Measurements from ENCODE around the gene SIM1. TPM values are rescaled to one million over a fixed set of nuclear protein-coding genes. Genes with fewer than 3 reads are reported as not detected.

SIM1 gene, protein sequence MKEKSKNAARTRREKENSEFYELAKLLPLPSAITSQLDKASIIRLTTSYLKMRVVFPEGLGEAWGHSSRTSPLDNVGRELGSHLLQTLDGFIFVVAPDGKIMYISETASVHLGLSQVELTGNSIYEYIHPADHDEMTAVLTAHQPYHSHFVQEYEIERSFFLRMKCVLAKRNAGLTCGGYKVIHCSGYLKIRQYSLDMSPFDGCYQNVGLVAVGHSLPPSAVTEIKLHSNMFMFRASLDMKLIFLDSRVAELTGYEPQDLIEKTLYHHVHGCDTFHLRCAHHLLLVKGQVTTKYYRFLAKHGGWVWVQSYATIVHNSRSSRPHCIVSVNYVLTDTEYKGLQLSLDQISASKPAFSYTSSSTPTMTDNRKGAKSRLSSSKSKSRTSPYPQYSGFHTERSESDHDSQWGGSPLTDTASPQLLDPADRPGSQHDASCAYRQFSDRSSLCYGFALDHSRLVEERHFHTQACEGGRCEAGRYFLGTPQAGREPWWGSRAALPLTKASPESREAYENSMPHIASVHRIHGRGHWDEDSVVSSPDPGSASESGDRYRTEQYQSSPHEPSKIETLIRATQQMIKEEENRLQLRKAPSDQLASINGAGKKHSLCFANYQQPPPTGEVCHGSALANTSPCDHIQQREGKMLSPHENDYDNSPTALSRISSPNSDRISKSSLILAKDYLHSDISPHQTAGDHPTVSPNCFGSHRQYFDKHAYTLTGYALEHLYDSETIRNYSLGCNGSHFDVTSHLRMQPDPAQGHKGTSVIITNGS
- 5.3 TPM for polyA plus RNA-seq (2013, experiment 1 of 2; ENCODE audit: insufficient read length)
- 5.3 TPM for polyA plus RNA-seq (2013, experiment 2 of 2; ENCODE audit: insufficient read length)

DNA sequence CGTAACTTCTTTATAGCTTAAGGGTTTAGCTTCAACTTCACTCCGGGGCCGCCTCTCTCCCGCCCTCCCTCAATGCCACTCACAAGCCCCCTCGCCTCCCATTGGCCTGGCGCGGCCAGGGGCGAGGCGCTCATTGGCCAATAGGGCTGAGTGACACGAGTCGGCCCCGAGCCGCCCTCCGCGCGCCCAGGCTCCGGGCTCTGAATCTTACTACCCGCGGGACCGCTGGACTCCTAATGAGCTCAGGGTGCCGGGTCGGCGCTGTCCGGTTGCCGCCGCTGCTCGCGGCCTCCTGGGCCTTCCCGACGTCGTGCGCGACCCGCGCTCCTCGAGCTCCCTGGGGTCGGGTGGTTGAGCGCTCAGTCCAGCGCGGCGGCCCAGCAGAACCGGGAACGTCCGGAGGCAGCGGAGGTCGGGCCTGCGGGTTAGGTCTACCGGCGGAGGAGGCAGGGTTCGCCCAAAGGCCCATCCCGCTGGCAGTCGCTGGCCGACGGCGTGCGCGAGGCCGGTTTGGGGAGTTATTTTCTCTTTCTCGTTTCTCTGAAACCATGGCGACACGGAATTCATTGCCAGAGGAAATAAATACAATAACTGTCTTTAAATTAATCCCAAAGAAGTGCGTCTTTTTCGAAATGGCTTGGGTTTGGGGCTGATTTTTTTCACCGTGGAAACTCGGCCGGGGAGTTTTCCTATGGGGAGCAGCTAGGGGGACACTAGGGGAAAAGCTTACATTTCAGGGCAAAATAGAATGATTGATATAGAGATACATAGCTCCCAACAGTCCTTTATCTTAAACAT, at the start of gene SIM1:
TSS of gene SIM1 (minus strand) at position 19 of the 798 bp plus-strand sequence. CDS start 1,453 bp downstream, outside the sequence.
- peak; percentile 97 for DNase-seq

DNA sequence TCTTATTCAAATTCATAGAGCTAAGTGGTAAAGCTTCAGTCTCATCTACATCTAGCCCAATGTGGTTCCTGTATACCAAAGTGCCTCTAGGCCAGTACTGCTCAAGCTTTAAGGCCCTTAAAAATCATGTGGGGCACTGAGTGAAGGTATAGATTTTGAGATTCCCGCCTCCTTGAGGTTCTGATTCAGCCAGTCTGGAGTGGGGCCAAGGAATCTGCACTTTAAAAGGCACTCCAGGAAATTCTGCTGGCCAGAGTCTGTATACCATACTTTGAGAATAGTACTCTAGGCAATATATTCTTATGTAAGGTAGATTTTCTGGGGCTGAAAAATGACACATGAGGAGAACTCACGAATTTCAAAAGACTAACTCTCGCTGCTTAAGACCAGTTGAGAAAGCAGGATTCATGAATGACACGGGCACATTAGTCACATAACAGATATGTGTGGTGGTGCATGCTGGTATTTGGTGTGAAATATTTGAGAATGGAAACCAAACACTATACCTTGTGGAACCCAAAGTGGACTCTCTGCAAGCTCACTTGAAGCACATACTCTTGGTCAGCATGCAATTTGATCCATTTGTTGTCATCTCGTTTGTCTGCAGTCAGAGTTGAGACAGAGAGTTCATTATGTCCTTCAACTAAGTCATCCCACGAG, 47.6 kb upstream of the SIM1 start:
- peak; percentile 73 for DNase-seq

DNA sequence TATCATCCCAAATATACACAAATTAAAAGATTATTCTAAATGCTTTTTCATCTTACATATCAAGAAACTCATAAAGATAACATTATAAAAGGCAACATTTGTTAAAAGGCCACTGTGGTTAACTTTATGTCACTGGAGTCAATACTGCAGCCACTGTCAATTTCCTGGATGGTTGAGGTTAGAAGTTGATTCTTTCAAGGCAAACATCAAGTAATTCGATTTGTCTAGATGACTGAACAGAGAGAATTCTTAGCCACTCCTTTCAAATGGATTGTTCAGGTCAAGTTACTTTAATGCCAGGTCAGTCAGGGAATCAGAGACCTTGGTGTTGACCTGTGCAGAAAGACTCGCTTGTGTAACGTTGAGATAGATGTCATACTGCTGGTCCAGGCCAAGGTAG, 44.4 kb upstream of the SIM1 start:
- no peak for DNase-seq

DNA sequence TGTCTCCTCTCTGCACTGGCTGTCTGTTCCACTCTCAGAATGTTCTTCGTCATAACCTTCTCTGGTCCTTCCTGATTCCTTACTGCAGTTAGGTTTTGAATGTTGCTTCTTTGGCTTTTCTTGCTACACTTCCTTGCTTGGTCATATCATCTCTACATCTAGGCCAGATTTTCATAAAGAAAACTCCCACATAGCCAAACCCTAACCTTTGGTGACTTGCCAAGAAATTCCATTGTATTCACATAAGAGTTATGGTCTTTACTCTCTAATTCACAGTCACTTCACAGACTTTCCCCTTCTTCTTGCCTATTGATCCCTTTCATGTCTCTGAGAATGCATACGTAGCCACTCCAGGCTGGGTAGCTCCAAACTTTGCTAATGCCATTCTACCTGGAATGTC, 41.9 kb upstream of the SIM1 start:
- peak; percentile 82 for DNase-seq

DNA sequence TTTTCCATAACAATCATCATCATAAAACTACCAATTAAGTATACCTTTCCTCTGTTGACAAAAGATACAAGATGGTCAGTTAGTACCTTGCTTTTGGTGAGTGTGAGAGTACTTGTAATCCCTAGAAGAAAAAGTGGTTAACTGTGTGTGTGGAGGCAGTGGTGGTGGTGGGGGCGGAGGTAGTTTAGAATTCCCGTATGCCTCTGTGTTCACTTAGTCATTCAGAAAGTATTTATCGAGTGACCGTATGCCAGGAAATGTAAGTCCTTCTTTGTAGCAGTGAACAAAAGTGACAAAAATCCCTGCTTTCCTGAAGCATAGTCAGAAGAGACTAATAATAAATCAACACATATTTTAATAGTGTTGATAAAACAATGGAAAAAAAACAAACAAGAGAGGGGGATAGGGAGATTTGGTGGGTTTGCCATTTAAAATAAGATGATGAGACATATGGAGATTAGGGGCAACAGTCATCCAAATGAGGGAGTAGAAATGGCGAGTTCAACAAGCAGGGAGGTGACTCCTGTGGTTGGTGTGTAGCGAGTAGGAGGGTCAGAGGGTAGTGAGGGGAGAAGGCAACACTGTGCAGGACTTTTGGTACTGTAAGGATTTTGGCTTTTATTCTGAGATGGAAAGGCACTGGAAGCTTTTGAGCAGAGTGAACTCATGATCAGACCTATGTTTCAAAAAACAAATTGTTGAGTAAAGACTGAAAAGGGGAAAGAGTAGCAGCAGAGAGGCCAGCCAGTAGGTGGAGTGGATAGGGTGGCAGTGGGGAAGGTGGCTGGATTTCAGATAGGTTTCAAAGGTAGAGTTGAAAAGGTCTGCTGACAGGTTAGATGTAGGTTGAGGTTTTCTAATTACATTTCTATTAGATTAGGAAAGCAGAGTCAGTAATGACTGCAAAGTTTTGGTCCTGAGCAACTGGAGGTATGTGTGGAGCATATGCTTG, 40.3 kb upstream of the SIM1 start:
- peak; percentile 88 for DNase-seq

DNA sequence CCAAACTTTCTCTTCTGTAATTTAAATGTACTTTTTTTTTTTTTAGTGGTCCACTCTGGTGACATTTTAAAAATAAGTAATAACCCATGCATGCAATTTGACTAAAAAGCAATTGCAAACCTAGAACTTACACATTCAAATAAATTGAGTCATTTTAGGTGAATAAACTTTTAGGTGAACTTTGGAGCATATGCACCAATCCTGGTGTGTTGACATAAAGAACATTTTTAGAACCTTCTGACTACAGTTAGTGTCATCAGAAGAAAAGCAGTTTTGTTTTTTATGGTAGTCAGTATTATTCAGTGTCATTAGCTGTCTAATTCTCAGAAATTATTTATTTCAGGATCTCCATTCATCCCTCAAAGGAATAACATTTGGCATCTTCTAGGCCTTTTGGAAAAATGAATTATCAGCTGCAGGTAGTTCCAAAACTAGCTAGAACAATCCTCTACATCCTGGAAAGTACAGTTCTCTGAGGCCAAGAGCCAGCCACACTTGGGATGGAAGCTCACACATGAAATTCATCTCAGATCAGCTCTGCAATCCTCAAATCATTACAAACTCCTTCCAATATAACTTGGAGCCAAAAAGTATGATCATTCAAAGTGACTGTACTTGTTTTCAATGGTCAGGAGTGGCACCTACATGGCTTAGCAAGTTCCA, 38.5 kb upstream of the SIM1 start:
- DNase-seq, result no peak

DNA sequence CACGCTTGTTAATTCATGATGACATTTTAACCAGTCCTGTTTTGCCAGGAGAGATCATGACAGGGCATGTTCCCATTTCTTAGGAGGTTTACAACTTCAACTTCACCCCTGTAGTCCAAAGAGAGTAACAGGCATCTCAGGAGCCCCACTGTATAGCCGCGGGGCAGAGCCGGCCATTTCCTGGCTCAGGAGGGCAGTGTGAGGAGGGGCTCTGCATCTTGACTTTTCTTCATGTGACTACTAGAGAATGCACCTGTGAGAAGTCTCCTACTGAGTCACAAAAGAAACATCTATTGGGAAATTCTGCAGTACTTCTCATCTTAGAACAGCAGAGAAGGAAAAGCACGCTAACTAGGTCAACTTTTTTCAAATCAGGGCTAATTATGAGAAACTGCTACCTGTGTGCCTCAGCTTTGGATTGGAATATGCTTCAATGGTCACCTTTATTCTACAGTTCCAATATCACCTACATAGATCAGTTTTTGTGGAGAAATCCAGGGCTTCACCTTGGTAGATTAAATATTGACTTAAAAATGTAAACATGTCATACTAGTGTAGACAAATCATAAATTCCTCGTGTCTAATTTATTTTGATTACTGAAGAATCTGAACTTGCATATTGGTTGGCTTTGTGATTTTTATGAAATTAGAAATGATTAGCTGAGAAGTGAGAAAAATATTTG, 28.6 kb upstream of the SIM1 start:
- no peak for DNase-seq

DNA sequence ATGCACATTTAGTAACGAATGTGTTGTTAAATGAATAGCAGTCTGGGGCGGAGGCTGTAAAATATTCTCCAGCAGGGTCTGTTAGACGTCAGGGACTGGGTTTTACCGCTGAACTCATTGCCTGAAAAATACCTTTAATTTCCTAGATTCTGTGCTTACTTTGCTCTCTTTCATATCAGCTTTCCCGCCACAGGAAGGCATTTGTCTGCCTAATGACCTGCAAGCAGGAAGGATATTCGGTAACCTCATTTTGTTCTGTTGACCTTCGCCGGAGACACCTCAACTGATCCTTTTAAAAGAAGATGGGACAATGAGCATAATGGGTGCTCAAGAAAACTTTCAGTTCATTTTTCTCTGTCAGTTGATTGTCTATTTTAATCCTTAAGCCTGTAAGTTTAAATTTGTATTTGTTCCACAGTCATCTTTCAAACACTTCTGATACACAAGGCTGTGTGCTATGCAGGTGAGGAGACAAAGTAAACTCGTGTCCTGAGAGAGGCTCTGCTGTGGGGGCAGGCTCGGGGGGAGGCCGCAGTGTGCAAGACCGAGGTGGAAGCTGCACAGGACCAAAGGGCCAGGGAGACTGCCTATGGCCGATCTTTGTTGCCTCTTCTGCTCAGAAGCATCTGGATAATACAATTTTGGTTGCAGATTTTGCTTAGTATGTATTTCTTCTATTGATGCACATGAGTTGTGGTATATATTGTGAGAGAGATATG, 27.4 kb upstream of the SIM1 start:
- DNase-seq, result no peak

DNA sequence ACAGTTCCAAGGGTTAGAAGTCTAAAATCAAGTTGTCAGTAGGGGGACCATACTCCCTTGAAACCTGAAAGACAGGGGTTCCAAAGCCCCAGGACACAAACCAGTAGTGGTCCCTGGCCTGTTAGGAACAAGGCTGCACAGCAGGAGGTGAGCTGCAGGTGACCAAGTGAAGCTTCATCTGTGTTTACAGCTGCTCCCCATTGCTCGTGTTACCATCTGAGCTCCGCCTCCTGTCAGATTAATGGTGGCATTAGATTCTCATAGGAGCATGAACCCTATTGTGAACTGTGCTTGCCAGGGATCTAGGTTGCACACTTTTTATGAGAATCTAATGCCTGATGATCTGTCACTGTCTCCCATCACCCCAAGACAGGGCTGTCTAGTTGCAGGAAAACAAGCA, 25.3 kb upstream of the SIM1 start:
- no peak for DNase-seq

DNA sequence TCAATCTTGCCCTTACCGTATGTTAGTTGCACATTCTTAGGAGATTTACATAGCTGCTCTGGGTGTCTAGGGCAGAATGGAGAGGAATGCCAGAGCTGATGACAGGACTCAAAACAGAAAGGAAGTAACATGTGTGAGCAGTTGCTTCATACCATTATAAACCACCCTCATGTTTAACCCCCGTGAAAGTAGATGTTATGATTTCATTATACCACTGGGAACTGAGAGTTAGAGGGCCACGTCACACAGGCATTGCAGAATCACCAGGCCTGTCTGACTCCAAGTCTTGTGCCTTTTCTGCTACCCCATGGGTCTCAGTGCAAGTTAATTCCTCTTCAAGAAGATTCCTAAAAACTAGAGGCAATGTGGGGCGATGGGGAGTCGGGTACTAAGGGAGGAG, 23.5 kb upstream of the SIM1 start:
- DNase-seq, result peak; percentile 63

DNA sequence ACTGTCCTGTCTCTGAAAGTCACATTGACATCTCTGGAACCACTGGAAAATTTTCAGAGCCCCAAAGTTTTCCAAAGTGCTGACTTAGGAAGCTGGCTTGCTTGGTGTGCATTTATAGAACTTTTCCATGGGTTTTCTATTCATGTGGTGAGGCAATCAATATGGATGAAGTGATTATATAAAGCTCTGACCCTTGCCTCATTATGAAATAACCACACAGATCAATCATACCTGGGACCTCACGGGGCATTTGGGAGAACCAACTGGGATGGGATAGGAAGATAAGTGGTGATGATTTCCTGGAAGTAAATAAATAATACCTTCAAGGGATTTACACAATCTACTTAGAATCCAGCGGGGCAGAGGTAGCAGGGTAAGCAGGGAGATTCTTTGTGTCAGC, 22.9 kb upstream of the SIM1 start:
- no peak for DNase-seq

DNA sequence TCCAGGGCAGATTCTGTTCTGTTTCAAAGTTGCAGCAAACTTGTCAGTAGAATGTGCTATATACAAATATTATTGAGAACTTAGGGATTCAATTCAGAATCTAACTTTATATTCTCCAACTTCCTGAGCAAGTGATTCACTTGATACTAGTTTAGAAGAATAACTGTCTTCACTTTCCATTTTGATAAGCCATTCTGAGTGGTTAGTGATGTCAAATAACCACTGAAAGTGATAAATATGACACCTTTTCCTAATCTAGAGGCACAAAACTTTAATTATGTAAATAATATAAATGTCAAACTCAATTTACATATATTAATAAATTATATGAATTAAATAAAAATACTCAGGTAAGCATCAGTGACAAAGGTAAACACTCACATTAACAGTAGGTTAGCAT, 20.5 kb upstream of the SIM1 start:
- no peak for DNase-seq

DNA sequence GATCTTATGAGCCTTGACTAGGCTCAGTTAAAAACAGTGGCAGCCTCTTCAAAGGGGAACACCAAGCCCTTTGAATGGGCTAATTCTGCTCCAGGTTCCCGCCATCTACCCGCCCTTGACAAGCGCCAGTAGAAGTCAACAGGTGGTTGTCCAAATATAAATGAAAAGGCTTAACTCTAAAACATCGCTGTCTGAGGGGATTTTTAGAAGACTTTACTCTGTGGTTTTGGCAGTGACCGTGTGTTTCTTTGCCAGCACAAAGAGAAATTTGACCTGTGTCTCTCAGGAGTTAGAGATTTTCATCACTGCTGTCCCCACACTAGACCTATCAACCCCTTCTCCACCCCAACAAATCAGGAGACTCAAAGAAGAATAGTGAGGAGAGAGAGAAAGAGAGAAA, 19.8 kb upstream of the SIM1 start:
- no peak for DNase-seq

DNA sequence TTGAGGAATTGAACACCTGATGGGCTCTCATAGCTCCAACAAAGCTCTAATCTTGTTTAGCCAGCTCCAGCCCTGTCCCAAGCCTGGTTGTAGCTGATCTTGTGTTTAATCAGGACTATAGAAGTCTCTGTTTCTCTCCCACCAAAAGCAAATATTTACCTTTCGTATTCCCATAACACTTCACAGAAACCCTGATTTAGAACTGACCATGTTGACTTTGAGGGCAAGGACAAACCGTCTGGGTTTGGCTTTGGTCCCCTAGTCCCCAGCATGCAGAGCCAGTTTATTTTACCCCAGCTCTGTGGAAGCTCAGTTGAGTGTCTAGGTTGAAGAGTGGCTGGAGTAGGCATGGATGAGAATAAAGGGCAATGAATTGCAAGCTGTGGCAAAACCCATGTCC, 18.0 kb upstream of the SIM1 start:
- DNase-seq, result no peak

DNA sequence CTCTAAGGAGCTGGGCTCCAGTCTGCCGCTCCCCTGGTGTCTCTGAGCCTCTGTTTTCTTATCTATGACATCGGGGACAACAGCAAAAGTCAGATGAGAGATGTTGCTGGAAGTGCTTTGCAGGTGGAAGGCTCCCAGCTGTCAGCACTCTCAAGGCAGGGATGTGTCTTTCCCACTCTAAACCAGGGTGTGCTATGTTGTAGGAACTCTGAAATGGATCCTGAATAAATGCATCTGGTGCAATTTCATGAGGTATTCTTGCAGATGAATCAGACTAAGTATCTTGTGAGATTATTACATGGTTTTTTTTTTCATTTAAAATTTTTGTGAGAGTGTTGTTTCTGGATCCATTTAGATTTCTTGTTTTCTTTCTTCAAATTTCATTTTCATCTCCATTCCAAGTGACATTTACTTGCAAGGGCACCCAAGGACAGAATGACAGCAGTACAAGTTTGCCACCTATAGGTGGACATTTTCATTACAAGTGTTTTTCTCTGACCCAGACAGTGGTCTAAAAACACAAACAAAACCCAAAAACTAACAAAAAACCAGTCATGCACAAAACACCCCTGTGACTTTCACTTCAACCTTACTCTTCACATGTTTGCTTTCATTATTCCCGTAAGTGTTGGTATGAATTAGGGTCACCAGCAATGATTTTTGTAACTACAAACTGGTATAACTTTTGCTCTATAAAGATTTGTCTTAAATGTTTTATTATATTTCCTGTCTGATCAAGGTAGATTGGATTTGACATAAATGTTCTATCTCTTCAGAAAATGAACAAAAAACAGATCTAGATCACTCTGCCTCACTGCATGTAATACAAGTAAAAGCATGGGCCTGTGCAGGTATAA, 14.7 kb upstream of the SIM1 start:
- DNase-seq, result peak; percentile 56

DNA sequence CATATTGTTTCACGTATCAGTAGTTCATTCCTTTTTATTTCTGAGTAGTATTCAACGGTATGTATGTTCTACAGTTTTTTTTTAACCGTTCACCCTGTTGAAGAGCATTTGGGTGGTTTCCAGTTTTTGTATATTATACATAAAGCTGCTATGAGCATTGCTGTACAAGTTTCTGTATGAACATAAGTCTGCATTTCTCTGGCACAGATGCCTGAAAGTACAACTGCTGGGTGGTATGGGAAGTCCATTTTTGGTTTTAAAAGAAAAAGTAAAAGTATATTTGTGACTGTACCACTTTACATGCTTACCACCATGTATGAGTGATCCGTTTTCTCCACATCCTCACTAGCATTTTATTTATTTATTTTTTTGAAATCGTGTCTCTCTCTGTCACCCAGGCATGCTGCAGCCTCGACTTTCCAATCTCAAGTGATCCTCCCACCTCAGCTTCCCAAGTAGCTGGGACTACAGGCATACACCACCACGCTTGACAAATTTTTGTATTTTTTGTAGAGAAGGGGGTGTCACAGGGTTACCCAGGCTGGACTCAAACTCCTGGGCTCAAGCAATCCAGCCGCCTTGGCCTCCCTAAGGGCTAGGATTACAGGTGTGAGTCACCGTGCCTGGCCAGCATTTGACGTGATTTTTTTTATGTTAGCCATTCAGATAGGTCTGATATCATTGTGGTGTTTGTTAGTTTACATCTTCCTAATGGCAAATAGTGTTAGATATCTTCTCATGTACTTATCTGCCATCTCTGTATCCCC, 11.0 kb upstream of the SIM1 start:
- DNase-seq, result peak; percentile 12

DNA sequence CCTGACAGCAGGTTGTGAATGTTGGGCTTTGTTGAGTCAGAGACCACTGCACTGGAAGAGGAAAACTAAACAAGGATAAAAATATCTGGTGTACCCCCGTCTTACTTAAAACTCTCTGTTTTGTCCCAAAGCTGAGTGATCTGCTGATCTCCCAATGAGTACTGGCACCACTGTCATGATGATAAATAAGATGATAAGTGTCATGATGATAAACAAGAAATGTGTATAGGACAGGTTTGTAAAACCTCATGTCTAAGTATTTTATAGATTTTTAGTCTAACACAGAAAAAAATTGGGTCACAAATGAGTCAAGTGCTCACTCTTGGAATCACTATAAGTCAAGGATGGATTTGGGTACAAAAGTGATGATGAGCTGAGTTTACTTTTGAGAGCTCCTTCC, 8.5 kb upstream of the SIM1 start:
- no peak for DNase-seq

DNA sequence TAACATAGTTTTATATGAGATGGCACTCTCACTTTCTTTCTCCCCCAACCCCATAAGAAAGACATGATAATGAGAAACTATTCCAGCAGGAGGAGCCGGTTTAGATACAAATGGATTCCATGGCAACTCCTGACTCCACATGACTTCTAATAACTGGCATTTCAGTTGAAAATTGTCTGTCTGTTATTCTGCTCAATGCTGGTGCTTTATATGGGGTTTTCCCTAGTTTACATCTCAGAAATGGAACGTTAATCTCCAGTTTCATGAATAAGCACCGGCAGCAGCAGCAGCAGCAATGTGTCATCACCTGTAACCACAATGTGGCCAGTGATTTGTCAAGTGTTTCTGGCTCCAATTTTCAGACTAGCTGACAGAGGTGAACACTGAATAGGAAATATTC, 8.0 kb upstream of the SIM1 start:
- DNase-seq, result peak; percentile 55
